Immature natural killer cell (primary cell): ENCODE data around the gene MEF2A. TPM values are rescaled to one million over a fixed set of nuclear protein-coding genes. Genes with fewer than 3 reads are reported as not detected.

ENCODE experiments used
- DNase-seq, 3 donors: peaks; one replicate each; pipeline ENCODE4 v3.0.0; 2022; ENCODE audit warnings: mixed read lengths in 1 of 3
- H3K27ac Mint-ChIP-seq, 6 donors: one replicate each; pipeline ENCODE4 v1.8.0; 2020; ENCODE audit warnings: mixed read lengths in 6 of 6, mild to moderate bottlenecking in 5 of 6, inconsistent platforms in 4 of 6, moderate library complexity in 3 of 6
- H3K27me3 Mint-ChIP-seq, 3 donors: one replicate each; pipeline ENCODE4 v1.8.0; 2020 to 2021; ENCODE audit warnings: low read depth in 3 of 3, mild to moderate bottlenecking in 3 of 3, mixed read lengths in 3 of 3, moderate library complexity in 3 of 3, inconsistent platforms in 1 of 3
- H3K36me3 Mint-ChIP-seq, 3 donors: one replicate each; pipeline ENCODE4 v1.8.0; 2020; ENCODE audit warnings: mixed read lengths in 3 of 3, inconsistent platforms in 2 of 3, mild to moderate bottlenecking in 2 of 3
- H3K4me1 Mint-ChIP-seq, 2 donors: one replicate each; pipeline ENCODE4 v1.8.0; 2020; ENCODE audit warnings: inconsistent platforms in 2 of 2, mild to moderate bottlenecking in 2 of 2, mixed read lengths in 2 of 2, moderate library complexity in 1 of 2
- H3K4me3 Mint-ChIP-seq, 5 donors: one replicate each; pipeline ENCODE4 v1.8.0; 2020; ENCODE audit warnings: mild to moderate bottlenecking in 5 of 5, mixed read lengths in 5 of 5, inconsistent platforms in 3 of 5, moderate library complexity in 3 of 5
- H3K9me3 Mint-ChIP-seq, 6 donors: one replicate each; pipeline ENCODE4 v1.8.0; 2020; ENCODE audit warnings: mild to moderate bottlenecking in 6 of 6, mixed read lengths in 6 of 6, inconsistent platforms in 4 of 6, moderate library complexity in 3 of 6
- polyA plus RNA-seq, 3 donors: library from polyadenylated mRNA; unstranded; fragments of 300-500 nt; fragmentation: Illumina TruSeq; gene quantifications; one replicate each; pipeline ENCODE4 v1.2.3, GENCODE V29; 2021

Gene MEF2A
- polyA plus RNA-seq, 3 donors from 2014 or later, result 5.8 to 14.4 (median 6.3) TPM

DNA sequence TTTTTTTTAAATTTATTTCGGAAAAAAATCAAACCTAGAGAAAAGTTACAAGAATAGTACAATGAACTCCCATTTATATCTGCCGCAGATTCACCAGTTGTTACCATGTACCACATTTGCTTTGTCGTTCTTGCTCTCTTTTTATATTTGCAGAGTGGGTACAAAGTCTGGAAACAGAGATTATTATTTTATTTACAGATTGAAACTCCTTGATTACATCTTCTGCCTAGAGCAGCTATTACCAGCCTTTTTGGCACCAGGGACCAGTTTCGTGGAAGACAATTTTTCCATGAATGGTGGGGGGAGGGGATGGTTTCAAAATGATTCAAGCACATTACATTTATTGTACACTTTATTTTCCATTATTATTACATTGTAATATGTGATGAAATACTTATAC, 8.3 kb downstream of the MEF2A start:
- H3K27ac Mint-ChIP-seq, result no peak overlapping the region
- H3K4me1 Mint-ChIP-seq, result peaks cover 30 to 53% of the 10 kb centered on the region in 2 donors
- no peaks in the 10 kb centered on the region for H3K27me3 Mint-ChIP-seq
- H3K4me3 Mint-ChIP-seq, result no peak overlapping the region
- no peak for DNase-seq
- H3K36me3 Mint-ChIP-seq, result no peaks in the 10 kb centered on the region
- H3K9me3 Mint-ChIP-seq, result no peaks in the 10 kb centered on the region

DNA sequence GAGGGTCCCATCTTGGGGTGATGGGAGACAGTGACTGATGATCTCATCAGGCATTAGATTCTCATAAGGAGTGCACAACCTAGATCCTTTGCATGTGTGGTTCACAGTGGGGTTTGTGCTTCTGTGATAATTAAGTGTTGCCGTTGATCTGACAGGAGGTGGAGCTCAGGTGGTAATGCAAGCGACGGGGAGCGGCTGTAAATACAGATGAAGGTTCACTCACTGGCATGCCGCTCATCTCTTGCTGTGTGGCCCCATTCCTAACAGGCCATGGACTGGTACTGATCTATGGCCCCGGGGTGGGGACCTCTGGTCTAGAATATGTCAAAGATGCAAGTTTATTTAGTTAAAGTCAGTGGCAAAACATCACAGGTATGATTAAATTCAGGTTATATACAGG, 8.7 kb downstream of the MEF2A start:
- no peak overlapping the region for H3K4me3 Mint-ChIP-seq
- H3K9me3 Mint-ChIP-seq, result no peaks in the 10 kb centered on the region
- H3K4me1 Mint-ChIP-seq, result peaks cover 27 to 54% of the 10 kb centered on the region in 2 donors
- H3K36me3 Mint-ChIP-seq, result no peaks in the 10 kb centered on the region
- no peak for DNase-seq
- H3K27me3 Mint-ChIP-seq, result no peaks in the 10 kb centered on the region
- H3K27ac Mint-ChIP-seq, result no peak overlapping the region

DNA sequence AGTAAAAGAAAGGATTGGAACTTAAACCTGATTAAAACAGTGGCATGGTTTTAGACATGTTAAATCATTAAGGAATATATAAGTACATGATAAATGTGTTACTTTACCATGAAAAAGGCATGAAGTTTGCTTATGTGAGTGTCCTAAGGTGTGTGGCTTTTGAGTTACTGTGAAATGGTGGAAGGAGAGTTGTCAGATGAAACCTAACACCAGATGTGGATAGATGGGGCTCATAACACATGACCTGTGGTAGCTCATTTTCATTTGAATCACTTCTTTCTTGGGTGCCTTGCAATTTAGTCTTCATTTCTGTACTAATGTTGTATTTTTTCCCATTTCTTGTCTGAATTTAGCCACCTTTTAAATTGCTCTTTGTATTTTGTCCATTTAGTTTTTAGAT, 13.0 kb downstream of the MEF2A start:
- Mint-ChIP-seq H3K4me3 (no peak overlapping the region), H3K27ac (peak overlapping the region in 1 of 6 donors; percentile 18), H3K36me3 (no peaks in the 10 kb centered on the region), H3K9me3 (no peaks in the 10 kb centered on the region), H3K4me1 (peaks cover 30 to 61% of the 10 kb centered on the region in 2 donors), H3K27me3 (no peaks in the 10 kb centered on the region)
- DNase-seq, result no peak

DNA sequence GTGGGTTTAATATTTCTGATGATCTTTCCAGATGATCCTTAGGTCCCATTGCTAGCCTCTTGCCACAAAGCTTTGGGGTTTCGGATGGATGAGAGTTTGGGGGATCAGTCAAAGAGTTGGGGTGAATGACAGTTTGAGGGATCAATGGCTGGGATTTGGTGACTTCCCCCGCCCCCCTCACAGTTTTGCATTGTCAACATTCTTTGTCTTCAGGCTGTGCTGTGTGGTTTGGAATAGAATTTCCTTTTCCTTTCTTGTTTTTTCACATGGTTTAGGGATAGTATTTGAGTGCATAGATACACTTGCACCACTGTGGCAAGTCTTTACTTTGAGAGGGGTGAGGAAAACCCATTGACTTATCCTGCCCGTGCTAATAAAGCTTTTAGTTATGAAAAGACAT, 14.3 kb downstream of the MEF2A start:
- Mint-ChIP-seq H3K9me3 (peaks cover 0 to 1% (median 0%) of the 10 kb centered on the region in 6 donors), H3K27me3 (no peaks in the 10 kb centered on the region), H3K27ac (no peak overlapping the region), H3K4me1 (peaks cover 29 to 56% of the 10 kb centered on the region in 2 donors), H3K36me3 (peaks cover 5 to 8% (median 5%) of the 10 kb centered on the region in 3 donors), H3K4me3 (no peak overlapping the region)
- DNase-seq, result no peak

DNA sequence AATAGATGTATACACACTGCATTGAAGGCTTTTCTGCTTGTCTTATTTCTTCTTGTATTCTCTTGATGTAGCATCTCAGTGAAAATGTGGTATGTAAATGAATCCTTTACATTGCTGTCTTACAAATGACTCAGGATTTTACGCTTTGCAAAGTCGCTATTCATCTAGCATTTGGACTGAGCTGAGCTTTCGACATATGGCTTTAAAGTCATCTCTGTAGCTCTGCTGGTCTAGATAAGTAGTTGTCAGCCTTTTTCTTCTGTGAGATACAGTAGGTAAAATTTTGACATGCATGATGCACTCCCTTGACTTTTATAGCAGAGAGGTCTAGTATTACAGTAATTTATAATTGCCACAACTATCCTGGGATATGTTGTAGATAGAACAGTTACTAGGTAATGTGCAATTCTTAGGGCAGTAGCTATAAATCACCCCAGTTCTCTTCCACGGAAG, 16.8 kb downstream of the MEF2A start:
- H3K36me3 Mint-ChIP-seq, result peaks cover 9 to 13% (median 12%) of the 10 kb centered on the region in 3 donors
- H3K4me3 Mint-ChIP-seq, result no peak overlapping the region
- H3K9me3 Mint-ChIP-seq, result peaks cover 3 to 13% (median 6%) of the 10 kb centered on the region in 6 donors
- no peaks in the 10 kb centered on the region for H3K27me3 Mint-ChIP-seq
- peaks cover 29 to 43% of the 10 kb centered on the region in 2 donors for H3K4me1 Mint-ChIP-seq
- H3K27ac Mint-ChIP-seq, result no peak overlapping the region
- DNase-seq, result no peak

DNA sequence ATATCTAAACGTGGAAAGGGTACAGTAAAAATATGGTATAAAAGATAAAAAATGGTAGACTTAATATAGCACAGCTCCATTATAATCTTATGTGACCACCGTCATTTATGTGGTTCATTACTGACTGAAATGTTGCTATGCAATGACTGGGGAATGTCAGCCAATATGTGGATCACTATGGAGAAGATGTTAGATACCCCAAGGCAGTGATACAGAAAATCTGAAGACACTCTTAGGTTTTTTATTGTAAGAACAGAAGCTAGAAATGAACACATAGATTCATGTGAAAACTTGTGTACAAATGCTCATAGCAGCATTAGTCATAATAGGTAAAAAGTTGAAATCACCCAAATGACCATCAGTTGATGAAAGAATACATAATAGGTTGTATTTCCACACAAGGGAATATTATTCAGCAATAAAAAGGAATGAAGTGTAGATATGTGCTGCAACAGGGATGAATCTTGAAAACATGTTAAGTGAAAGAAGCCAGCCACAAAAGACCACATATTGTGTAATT, 18.4 kb downstream of the MEF2A start:
- Mint-ChIP-seq H3K9me3 (peaks cover 3 to 17% (median 6%) of the 10 kb centered on the region in 6 donors), H3K27ac (no peak overlapping the region), H3K27me3 (no peaks in the 10 kb centered on the region), H3K4me3 (no peak overlapping the region), H3K36me3 (peaks cover 9 to 13% (median 12%) of the 10 kb centered on the region in 3 donors), H3K4me1 (peaks cover 28 to 41% of the 10 kb centered on the region in 2 donors)
- no peak for DNase-seq

DNA sequence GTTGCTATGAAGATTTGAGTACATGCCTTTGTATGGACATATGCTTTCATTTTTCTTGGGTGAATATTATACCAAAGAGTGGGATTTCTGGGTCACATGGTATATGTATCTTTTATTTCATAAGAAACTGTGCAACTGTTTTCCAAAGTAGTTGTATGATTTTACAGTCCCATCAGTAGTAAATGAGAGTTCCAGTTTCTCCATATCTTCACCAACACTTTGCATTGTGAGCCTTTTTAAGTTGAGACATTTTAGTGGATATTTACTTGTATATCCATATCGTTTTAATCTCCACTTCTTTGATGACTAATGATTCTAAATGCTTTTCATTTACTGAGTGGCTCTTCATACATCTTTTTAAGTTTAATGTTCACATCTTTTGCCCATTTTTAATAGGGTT, 20.3 kb downstream of the MEF2A start:
- Mint-ChIP-seq H3K4me3 (no peak overlapping the region), H3K27me3 (no peaks in the 10 kb centered on the region), H3K4me1 (peaks cover 37 to 41% of the 10 kb centered on the region in 2 donors)

DNA sequence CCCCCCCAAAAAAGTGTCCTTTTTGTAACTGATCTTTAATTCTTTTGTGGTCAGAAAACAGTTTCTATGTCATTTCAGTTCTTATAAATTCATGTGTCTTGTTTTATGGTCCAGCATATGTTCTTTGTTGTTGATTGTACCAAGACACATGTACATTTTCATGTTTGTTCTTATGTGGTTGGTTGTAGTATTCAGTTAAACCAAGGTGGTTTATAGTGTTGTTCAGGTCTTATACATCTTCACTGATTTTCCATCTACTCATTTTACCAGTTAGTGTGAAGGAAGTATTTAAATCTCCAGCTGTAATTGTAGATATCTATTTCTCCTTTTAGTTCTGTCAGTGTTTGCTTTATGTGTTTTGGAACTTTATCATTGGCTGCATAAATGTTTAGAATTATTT, 24.0 kb downstream of the MEF2A start:
- Mint-ChIP-seq H3K9me3 (peaks cover 3 to 17% (median 5%) of the 10 kb centered on the region in 6 donors), H3K27me3 (no peaks in the 10 kb centered on the region), H3K36me3 (peaks cover 4 to 7% (median 6%) of the 10 kb centered on the region in 3 donors), H3K4me3 (no peak overlapping the region), H3K4me1 (peaks cover 47 to 59% of the 10 kb centered on the region in 2 donors), H3K27ac (no peak overlapping the region)
- no peak for DNase-seq

More for the DNA sequence above, 20.3 kb downstream of the MEF2A start:
- Mint-ChIP-seq H3K9me3 (peaks cover 3 to 17% (median 6%) of the 10 kb centered on the region in 6 donors), H3K36me3 (peaks cover 9 to 13% (median 12%) of the 10 kb centered on the region in 3 donors), H3K27ac (no peak overlapping the region)
- DNase-seq, result no peak

DNA sequence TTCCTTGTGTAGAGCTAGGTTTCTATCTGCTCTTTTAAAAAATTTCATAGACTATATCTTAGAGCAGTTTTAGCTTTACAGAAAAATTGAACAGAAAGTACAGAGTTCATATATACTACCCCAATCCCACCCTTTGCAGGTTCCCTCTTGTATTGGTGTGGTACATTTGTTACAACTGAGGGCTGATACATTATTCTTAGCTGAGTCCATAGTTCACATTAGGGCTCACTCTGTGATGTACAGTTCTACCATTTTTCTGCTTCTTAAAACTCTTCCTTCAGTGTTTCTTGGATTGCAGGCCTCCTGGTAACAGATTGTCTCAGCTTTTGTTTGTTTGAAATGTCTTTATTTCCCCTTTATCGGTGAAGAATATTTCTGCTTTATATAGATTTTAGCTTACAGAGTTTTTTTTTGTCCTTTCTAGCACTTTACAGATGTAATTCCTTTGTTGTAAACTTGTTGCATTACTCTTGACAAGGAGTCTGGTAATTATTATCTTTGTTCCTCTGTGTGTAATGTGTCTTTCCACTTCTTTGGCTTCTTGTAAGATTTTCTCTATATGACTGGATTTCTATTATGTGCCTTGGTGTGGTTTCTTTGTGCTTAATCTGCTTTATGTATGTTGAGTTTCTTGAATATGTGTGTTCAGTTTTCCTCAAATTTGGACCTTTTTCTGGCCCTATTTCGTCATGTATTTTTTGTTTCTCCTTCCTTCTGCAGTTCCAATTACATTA, 25.3 kb downstream of the MEF2A start:
- H3K27me3 Mint-ChIP-seq, result no peaks in the 10 kb centered on the region
- DNase-seq, result no peak
- H3K36me3 Mint-ChIP-seq, result peaks cover 4 to 8% (median 4%) of the 10 kb centered on the region in 3 donors
- peaks cover 47 to 64% of the 10 kb centered on the region in 2 donors for H3K4me1 Mint-ChIP-seq
- peaks cover 3 to 11% (median 5%) of the 10 kb centered on the region in 6 donors for H3K9me3 Mint-ChIP-seq
- H3K27ac Mint-ChIP-seq, result no peak overlapping the region
- H3K4me3 Mint-ChIP-seq, result no peak overlapping the region

DNA sequence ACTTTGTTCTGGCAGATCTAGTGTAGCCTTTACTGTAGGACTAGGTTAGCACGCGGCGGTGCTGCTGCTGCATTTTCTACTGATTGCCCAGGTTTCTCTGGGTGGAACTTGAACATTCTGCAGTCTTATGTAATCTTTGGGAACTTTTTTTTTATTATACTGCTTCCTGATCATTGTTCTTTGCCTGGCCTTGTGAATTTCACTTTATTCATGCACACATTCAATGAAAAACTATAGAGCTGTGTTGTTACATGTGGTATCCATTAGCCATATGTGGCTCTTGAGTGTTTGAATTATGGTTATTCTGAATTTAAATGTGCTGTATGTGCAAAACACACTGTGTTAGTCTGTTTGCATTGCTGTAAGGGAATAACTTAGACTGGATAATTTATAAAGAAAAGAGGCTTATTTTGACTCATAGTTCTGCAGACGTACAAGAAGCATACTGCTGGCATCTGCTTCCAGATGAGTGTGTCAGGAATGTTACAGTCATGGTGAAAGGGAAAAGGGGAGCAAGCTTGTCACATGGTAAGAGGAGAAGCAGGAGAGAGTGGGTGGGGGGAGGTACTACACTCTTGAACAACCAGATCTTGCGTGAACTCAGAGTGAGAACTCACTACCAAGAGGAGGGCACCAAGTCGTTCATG, 26.5 kb downstream of the MEF2A start:
- peaks cover 0 to 4% (median 0%) of the 10 kb centered on the region in 6 donors for H3K9me3 Mint-ChIP-seq
- DNase-seq, result no peak
- H3K27me3 Mint-ChIP-seq, result no peaks in the 10 kb centered on the region
- H3K4me1 Mint-ChIP-seq, result peaks cover 47 to 64% of the 10 kb centered on the region in 2 donors
- peak overlapping the region in 1 of 6 donors; percentile 38 for H3K27ac Mint-ChIP-seq
- peaks cover 0 to 3% (median 0%) of the 10 kb centered on the region in 3 donors for H3K36me3 Mint-ChIP-seq
- H3K4me3 Mint-ChIP-seq, result no peak overlapping the region

DNA sequence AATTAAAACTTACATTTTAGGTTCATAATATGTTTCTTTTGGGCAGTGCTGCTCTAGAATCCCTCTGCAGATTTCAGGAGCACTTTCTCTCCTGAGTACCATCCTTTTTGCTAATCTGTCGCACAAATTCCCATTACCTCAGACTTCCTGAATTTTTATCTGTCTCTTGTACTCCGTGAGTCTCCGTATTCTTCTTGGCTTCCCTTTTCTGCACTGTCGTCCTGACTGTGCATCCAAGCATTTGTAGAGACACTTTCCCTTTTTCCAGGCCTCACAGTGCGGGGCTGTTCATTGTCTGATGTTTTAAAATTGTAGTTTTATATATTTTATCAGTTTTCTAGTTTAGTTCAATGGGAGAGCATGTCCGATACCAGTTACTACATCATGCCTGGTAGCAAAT, 27.3 kb downstream of the MEF2A start:
- Mint-ChIP-seq H3K27me3 (no peaks in the 10 kb centered on the region), H3K27ac (no peak overlapping the region)

DNA sequence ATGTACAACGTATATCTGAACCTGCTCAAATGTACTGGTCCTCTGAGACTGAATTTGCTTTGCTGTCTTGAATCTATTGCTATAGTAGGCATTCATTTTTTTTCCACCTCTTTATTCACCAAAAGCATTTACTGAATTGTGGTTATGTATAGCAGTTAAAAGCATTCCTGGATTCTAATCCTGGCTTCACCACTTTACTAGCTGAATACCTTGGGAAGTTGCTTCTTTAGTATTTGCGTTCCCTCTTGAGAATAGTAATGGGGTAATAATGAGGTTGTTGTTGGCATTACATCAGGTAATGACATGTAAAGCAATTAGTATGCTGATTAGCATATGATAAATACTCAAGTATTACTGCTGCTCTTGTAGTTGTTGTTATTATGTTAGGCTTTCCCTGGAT, 29.1 kb downstream of the MEF2A start:
- H3K27me3 Mint-ChIP-seq, result no peaks in the 10 kb centered on the region
- H3K9me3 Mint-ChIP-seq, result peaks cover 0 to 4% (median 2%) of the 10 kb centered on the region in 6 donors
- no peak overlapping the region for H3K4me3 Mint-ChIP-seq
- H3K36me3 Mint-ChIP-seq, result peaks cover 10 to 11% (median 11%) of the 10 kb centered on the region in 3 donors
- no peak for DNase-seq
- no peak overlapping the region for H3K27ac Mint-ChIP-seq
- H3K4me1 Mint-ChIP-seq, result peaks cover 27 to 50% of the 10 kb centered on the region in 2 donors

More for the DNA sequence above, 27.3 kb downstream of the MEF2A start:
- peaks cover 4 to 7% (median 6%) of the 10 kb centered on the region in 3 donors for H3K36me3 Mint-ChIP-seq
- H3K4me1 Mint-ChIP-seq, result peaks cover 44 to 58% of the 10 kb centered on the region in 2 donors
- no peak overlapping the region for H3K4me3 Mint-ChIP-seq
- peaks cover 0 to 4% (median 2%) of the 10 kb centered on the region in 6 donors for H3K9me3 Mint-ChIP-seq
- no peak for DNase-seq

DNA sequence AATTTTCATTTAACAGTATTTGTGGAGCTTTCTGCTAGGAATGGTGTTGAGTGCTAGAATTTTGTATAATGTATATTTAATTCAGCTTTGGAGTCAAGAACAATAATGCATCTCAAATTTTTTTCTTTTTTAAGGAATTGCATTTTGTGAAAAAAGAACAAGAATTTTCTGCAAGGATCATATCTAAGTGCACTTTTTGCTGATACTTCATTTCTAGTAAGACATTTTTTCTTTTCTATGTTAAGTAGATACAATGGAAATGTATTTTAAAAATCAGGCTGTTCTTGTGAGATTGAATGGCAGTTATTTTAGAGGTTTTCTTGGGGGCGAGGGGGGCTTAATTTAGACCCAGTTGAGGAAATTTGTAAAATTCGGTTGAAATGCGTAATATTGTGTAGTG, 32.5 kb downstream of the MEF2A start:
- H3K27me3 Mint-ChIP-seq, result no peaks in the 10 kb centered on the region
- H3K4me3 Mint-ChIP-seq, result no peak overlapping the region
- peaks cover 25 to 50% of the 10 kb centered on the region in 2 donors for H3K4me1 Mint-ChIP-seq
- H3K27ac Mint-ChIP-seq, result no peak overlapping the region
- no peak for DNase-seq
- H3K36me3 Mint-ChIP-seq, result peaks cover 10 to 24% (median 19%) of the 10 kb centered on the region in 3 donors
- peaks cover 0 to 4% (median 2%) of the 10 kb centered on the region in 6 donors for H3K9me3 Mint-ChIP-seq

DNA sequence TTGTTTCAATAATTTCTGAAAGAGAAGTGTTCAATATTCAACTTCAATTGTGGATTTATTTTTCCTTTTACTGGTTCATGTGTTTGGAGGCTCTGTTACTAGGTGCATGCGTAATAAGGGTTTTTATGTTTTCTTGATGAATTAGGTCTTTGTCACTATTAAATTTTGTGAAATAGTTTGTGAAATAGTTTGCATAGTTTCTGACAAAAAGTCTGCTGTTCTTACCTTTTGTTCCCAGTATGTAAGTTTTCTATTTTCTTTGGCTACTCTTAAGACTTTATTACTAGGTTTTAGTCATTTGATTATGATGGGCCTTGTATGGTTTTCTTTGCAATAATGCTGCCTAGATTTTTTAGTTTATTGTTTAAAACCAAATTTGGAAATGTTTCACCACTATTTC, 38.0 kb downstream of the MEF2A start:
- Mint-ChIP-seq H3K27me3 (no peaks in the 10 kb centered on the region), H3K4me1 (peaks cover 44 to 73% of the 10 kb centered on the region in 2 donors), H3K9me3 (no peaks in the 10 kb centered on the region), H3K4me3 (no peak overlapping the region), H3K36me3 (peaks cover under 1 to 13% (median 9%) of the 10 kb centered on the region in 3 donors), H3K27ac (peak overlapping the region in 1 of 6 donors; percentile 17)
- DNase-seq, result no peak
